ENCODE data around the gene TMEM258.

TMEM258 gene

GRCh38 chr11:61746442-61747191 lies 45.8 kb downstream of the TMEM258 start:
- no peak for TF ChIP-seq CTCF (conservative IDR thresholded peaks at IDR 0.05)
- H3K27ac ChIP-seq: no peak overlapping the region

GRCh38 chr11:61745781-61746441 lies 46.5 kb downstream of the TMEM258 start:
- H3K27ac ChIP-seq: no peak overlapping the region
- TF ChIP-seq CTCF (conservative IDR thresholded peaks at IDR 0.05): no peak

- H3K27ac ChIP-seq: no peak overlapping the region
- TF ChIP-seq CTCF (conservative IDR thresholded peaks at IDR 0.05): no peak
These were observed 47.7 kb downstream of the TMEM258 start for GRCh38 chr11:61744609-61745156.

GRCh38 chr11:61744181-61744580 lies 48.2 kb downstream of the TMEM258 start:
- H3K27ac ChIP-seq: no peak overlapping the region

GRCh38 chr11:61743486-61744095 lies 48.8 kb downstream of the TMEM258 start:
- TF ChIP-seq CTCF (conservative IDR thresholded peaks at IDR 0.05): no peak

More at GRCh38 chr11:61744181-61744580, 48.2 kb downstream of the TMEM258 start:
- no peak for TF ChIP-seq CTCF (conservative IDR thresholded peaks at IDR 0.05)

GRCh38 chr11:61742391-61742790 lies 50.0 kb downstream of the TMEM258 start:
- no peak for TF ChIP-seq CTCF (conservative IDR thresholded peaks at IDR 0.05)
- no peak overlapping the region for H3K27ac ChIP-seq

More at GRCh38 chr11:61743486-61744095, 48.8 kb downstream of the TMEM258 start:
- H3K27ac ChIP-seq: no peak overlapping the region

GRCh38 chr11:61739966-61740365 lies 52.4 kb downstream of the TMEM258 start:
- H3K27ac ChIP-seq: no peak overlapping the region
- no peak for TF ChIP-seq CTCF (conservative IDR thresholded peaks at IDR 0.05)

All from VCaP (cell line).